ENCODE measurements around the gene ITPR1. TPM values are rescaled to one million over a fixed set of nuclear protein-coding genes. Genes with fewer than 3 reads are reported as not detected.
"Not testable (repeated sequence)": the region's sequence is repeated elsewhere in the genome, so short reads cannot be mapped to it uniquely, and the experiment has no call there.

Gene ITPR1
- total and polyA plus RNA-seq, 5 experiments from 2014 or later = 8.3 to 80.4 (median 10.6) TPM

DNA sequence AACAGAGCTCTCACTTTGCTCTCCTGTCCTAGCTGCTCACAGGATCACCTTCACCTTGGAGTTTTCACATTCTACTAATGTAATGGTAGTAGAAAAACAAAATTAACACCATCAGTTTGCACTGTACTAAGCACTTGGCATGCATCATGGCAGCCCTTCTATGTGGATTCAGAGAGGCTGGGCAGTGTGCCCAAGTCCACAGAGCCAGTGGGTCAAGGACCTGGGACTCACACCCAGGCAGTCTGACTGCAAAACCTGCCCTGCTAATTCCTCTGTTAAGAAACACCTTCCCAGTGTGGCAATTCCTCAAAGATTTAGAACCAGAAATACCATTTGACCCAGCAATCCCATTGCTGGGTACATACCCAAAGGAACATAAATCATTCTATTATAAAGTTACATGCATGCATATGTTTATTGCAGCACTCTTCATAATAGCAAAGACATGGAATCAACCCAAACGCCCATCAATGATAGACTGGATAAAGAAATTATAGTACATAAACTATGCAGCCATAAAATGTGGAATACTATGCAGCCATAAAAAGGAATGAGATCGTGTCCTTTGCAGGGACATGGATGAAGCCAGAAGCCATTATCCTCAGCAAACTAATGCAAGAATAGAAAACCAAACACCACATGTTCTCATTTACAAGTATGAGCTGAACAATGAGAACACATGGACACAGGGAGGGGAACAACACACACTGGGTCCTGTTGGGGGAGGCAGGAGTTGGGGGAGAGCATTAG, 269.5 kb downstream of the ITPR1 start:
- ATAC-seq, DNase-seq, H3K27me3 Mint-ChIP-seq, H3K4me3 Mint-ChIP-seq, POLR2A ChIA-PET: not testable (repeated sequence)
- peaks cover 0 to 15% (median 4%) of the 10 kb centered on the region in 9 donors for H3K9me3 Mint-ChIP-seq
- peaks cover 0 to 12% (median 7%) of the 10 kb centered on the region in 4 donors for H3K4me1 Mint-ChIP-seq
- peak overlapping the region in 1 of 10 donors; percentile 53 for H3K27ac Mint-ChIP-seq
- peaks cover 26 to 89% (median 79%) of the 10 kb centered on the region in 3 donors for H3K36me3 Mint-ChIP-seq

DNA sequence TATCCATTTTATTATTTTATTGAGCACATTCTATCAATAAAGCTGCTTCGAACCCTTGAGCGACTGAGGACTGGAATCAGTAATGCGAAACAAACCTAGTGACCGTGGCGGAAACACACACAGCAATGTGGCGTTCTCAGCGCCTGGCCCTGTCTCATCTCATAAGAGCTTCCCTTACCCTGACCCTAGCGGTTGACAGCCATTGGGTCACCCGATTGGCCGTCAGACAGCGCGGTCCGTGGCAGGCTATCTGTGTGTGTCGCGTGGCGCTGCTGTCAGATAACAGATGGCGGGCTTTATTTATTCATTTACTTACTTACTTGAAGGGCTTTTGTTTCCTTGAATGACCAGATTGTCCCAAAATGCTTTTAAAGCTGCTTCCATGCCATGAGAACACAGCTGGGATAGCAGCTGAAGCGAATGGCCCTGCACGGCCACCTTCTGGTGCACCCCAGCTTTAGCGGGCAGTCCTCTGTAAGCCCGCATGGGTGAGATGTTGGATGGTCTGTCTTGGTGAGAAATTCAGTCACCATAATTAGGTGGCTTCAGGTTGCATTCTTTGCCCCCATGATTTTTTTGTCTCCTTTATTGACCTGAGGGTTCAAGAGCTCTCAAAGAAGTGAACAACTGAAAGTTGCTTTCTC, 270.6 kb downstream of the ITPR1 start:
- ATAC-seq (no peak), DNase-seq (no peak)
- H3K9me3 Mint-ChIP-seq = peaks cover 0 to 15% (median 4%) of the 10 kb centered on the region in 9 donors
- no peaks in the 10 kb centered on the region for H3K27me3 Mint-ChIP-seq
- H3K4me1 Mint-ChIP-seq = peaks cover 0 to 10% (median 8%) of the 10 kb centered on the region in 4 donors
- peak overlapping the region in 1 of 10 donors; percentile 43 for H3K27ac Mint-ChIP-seq
- H3K4me3 Mint-ChIP-seq = no peak overlapping the region
- POLR2A ChIA-PET = no interaction called here
- H3K36me3 Mint-ChIP-seq = peaks cover 26 to 90% (median 84%) of the 10 kb centered on the region in 3 donors

DNA sequence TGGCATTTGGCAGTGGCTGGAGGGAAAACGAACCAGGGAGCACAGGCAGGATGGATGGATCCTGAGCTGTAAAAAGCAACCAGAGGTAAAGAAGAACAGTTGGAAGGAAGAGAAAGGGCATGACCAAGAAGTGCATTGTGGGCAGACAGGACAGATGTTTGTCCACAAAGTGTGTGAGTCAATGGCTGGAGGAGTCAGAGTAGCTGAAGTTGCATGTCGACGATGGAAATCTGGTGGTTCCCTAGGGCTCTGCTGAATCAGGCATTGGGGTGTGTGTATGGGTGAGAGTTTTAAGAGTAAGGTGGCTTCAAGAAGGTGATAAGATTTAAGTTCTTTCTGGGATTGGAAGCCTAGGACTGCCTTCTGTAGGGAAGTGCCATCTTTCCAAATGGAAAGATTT, 272.1 kb downstream of the ITPR1 start:
- H3K27me3 Mint-ChIP-seq = no peaks in the 10 kb centered on the region
- H3K4me3 Mint-ChIP-seq = no peak overlapping the region
- peaks cover 20 to 85% (median 76%) of the 10 kb centered on the region in 3 donors for H3K36me3 Mint-ChIP-seq
- peaks cover 0 to 9% (median 2%) of the 10 kb centered on the region in 4 donors for H3K4me1 Mint-ChIP-seq
- peak overlapping the region in 1 of 10 donors; percentile 7 for H3K27ac Mint-ChIP-seq
- POLR2A ChIA-PET = no interaction called here
- ATAC-seq = no peak
- H3K9me3 Mint-ChIP-seq = peaks cover 0 to 15% (median 4%) of the 10 kb centered on the region in 9 donors
- no peak for DNase-seq

DNA sequence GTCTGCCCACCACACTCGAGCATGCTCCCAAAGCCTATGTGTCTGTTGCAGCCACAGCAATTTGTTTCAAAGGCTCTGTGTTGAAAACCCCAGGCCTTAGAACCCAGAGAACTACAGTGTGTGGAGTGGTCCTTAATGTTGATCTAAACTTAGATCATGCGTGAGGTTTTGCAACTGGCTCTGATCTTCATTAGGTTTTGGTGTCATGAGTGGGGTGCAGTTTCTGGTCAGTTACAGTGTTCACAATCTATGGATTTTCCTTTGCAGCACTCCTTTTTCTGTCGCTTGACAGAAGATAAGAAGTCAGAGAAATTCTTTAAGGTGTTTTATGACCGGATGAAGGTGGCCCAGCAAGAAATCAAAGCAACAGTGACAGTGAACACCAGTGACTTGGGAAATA, 273.1 kb downstream of the ITPR1 start:
- DNase-seq (no peak), ATAC-seq (no peak)
- H3K27ac Mint-ChIP-seq = peak overlapping the region in 1 of 10 donors; percentile 48
- no peaks in the 10 kb centered on the region for H3K27me3 Mint-ChIP-seq
- peaks cover 18 to 88% (median 69%) of the 10 kb centered on the region in 3 donors for H3K36me3 Mint-ChIP-seq
- POLR2A ChIA-PET = no interaction called here
- H3K9me3 Mint-ChIP-seq = peaks cover 0 to 15% (median 4%) of the 10 kb centered on the region in 9 donors
- peaks cover 0 to 9% (median 2%) of the 10 kb centered on the region in 4 donors for H3K4me1 Mint-ChIP-seq
- H3K4me3 Mint-ChIP-seq = no peak overlapping the region

DNA sequence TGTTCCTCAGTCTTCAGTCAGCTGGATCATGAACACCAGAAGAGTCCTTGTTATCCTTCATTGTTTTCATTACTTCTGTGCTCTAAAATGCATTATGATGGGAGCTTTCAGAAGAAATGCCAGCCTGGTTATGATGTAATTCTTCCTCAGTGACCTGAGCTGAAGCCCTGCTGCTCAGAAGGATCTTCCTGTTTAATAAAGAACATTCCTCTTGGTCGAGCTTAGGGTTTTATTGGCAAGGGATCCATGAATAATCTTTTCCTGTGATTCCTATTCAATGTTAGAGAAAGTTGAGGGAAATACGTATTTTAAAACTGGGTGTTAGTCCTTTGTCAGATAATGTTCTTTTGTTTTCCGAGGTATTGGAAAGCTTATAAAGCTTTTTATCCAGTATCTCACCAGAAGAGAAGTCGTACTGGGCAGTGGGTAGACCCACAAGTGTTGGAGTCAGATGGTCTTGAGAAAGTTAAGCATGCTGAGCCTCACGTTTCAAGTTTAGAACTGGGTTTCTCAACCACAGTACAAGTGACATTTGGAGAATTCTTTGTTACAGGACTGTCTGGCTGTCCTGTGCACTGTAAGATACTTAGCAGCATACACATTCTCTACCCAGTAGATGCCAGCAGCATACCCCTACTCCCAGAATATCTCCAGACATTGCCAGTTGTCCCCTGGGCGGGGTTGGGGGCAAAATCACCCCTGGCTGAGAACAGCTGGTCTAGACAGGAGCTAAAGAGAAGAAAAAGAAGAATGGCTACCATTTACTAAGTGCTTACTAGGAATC, 273.8 kb downstream of the ITPR1 start:
- no peak overlapping the region for H3K27ac Mint-ChIP-seq
- DNase-seq (no peak), ATAC-seq (no peak)
- no peak overlapping the region for H3K4me3 Mint-ChIP-seq
- H3K9me3 Mint-ChIP-seq = peaks cover 0 to 15% (median 4%) of the 10 kb centered on the region in 9 donors
- H3K27me3 Mint-ChIP-seq = no peaks in the 10 kb centered on the region
- POLR2A ChIA-PET = no interaction called here
- peaks cover 16 to 85% (median 62%) of the 10 kb centered on the region in 3 donors for H3K36me3 Mint-ChIP-seq
- peaks cover 0 to 9% (median 3%) of the 10 kb centered on the region in 4 donors for H3K4me1 Mint-ChIP-seq

DNA sequence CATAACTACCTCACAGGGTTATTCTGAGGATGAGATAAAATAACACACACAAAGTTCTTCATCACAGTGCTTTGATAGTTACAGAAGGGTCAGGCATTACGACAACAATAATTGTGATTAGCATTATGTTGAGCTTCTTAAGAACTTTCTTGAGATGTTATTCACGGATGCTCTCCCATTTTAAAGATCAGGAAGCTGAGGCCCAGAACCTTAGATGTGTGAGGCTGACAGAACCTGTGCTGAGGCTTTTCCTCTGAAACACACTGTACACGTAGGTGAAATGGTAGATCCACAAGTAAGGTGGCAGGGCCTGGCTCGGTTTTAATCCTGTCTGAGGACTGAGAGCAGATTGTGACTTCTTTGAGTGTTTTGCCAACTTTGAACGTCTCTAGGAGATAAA, 274.9 kb downstream of the ITPR1 start:
- DNase-seq = no peak
- Mint-ChIP-seq H3K4me3 (no peak overlapping the region), H3K36me3 (peaks cover 16 to 81% (median 51%) of the 10 kb centered on the region in 3 donors), H3K4me1 (peaks cover 0 to 9% (median 5%) of the 10 kb centered on the region in 4 donors), H3K9me3 (peaks cover 0 to 15% (median 0%) of the 10 kb centered on the region in 9 donors), H3K27me3 (no peaks in the 10 kb centered on the region), H3K27ac (peak overlapping the region in 3 of 10 donors; percentile 59 to 79 (median 76))
- ATAC-seq = no peak
- POLR2A ChIA-PET = no interaction called here

DNA sequence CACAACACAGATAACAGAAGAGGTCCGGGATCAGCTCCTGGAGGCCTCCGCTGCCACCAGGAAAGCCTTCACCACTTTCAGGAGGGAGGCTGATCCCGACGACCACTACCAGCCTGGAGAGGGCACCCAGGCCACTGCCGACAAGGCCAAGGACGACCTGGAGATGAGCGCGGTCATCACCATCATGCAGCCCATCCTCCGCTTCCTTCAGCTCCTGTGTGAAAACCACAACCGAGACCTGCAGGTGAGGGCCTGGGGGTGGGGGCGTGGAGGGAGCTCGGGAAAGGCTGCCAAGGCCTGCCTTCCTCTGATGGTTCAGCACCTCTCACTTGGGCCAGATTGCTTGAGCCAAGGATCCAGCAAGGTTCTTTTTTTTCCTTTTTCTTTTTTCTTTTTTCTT, 275.4 kb downstream of the ITPR1 start:
- Mint-ChIP-seq H3K4me3 (no peak overlapping the region), H3K4me1 (peaks cover 0 to 9% (median 5%) of the 10 kb centered on the region in 4 donors), H3K9me3 (peaks cover 0 to 12% (median 0%) of the 10 kb centered on the region in 9 donors), H3K27me3 (no peaks in the 10 kb centered on the region), H3K27ac (peak overlapping the region in 2 of 10 donors; percentile 59 to 76), H3K36me3 (peaks cover 16 to 81% (median 48%) of the 10 kb centered on the region in 3 donors)
- POLR2A ChIA-PET = no interaction called here
- no peak for ATAC-seq
- no peak for DNase-seq

DNA sequence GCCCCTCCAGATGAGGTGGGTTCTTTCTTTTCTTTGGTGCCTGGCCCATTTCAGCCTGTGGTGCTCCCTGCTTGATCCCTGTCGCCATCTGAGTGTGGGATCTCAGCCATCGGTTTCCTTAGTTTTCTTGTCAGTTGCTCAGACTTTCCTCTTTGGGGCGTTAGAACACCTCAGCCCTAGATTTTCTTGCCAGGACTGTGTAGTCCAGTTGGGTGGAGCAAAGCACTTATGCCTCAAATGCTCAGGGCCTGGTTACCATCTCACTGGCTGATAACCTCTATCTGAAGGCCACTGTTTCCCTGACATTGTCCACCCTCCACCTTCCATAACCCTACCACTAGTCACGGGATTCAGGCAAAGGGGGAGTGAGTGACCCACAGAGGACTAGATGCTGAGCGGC, 277.4 kb downstream of the ITPR1 start:
- peaks cover 10 to 80% (median 35%) of the 10 kb centered on the region in 3 donors for H3K36me3 Mint-ChIP-seq
- no peak overlapping the region for H3K4me3 Mint-ChIP-seq
- peaks cover 0 to 7% (median 3%) of the 10 kb centered on the region in 4 donors for H3K4me1 Mint-ChIP-seq
- ATAC-seq = no peak
- H3K27ac Mint-ChIP-seq = peak overlapping the region in 2 of 10 donors; percentile 59 to 62
- no peaks in the 10 kb centered on the region for H3K27me3 Mint-ChIP-seq
- POLR2A ChIA-PET = no interaction called here
- no peak for DNase-seq
- H3K9me3 Mint-ChIP-seq = peaks cover 0 to 3% (median 0%) of the 10 kb centered on the region in 9 donors

DNA sequence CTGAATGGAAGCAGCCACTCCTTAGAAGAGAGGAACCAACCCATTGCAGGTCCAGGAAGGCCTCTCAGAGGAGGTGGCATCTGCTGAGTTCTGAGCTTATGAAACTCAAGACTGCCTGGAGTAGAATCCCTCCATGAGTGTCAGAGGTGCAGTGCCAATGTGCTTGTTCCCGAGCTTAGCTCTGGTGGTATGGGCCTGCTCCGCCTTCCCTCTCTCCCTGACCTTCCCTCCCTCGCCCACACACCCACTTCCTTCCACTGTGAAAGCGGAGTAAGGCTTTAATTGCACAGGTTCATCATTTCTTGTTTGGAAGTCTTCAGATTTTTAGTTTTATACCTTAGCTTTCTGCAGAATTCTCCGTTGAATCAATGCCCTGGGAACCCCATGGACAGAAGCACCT, 278.1 kb downstream of the ITPR1 start:
- Mint-ChIP-seq H3K9me3 (no peaks in the 10 kb centered on the region), H3K27me3 (no peaks in the 10 kb centered on the region), H3K4me1 (peaks cover 0 to 7% (median 3%) of the 10 kb centered on the region in 4 donors), H3K36me3 (peaks cover 3 to 80% (median 30%) of the 10 kb centered on the region in 3 donors), H3K4me3 (no peak overlapping the region), H3K27ac (no peak overlapping the region)
- no peak for ATAC-seq
- POLR2A ChIA-PET = no interaction called here
- DNase-seq = no peak

DNA sequence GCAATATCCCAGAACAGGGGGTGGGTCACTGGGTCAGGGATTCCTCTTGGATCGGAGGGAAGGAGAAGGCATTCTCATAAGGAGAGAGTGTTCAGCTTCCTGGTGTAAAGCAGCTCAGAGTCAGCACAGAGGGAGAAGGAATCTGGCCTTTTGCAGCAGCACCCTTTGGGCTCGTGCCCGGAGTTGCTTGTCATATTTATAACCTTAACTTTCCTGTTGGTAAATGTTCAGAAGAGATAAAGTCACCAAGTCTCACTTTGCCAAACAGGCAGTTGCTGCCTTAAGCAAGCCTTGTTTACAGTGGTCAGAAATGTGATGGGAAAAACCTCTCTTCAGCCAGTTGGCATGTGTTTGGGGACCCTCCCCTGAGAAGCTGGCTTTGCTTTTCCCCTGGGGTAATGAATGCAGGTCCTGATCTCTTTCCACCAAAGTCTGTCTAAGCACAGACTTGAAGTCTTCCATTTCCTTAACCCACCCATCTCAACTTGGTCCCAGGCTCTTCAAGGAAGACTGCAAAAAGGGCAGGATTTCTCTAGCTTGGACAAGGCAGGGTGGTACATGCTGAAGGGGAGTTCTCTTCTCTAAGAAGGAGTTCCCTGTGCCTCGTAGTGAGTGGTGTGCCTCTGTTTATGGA, 279.1 kb downstream of the ITPR1 start:
- H3K27ac Mint-ChIP-seq = peak overlapping the region in 1 of 10 donors; percentile 22
- POLR2A ChIA-PET = no interaction called here
- H3K4me1 Mint-ChIP-seq = peaks cover 0 to 8% (median 4%) of the 10 kb centered on the region in 4 donors
- no peak for DNase-seq
- peaks cover 0 to 80% (median 26%) of the 10 kb centered on the region in 3 donors for H3K36me3 Mint-ChIP-seq
- ATAC-seq = no peak
- H3K27me3 Mint-ChIP-seq = no peaks in the 10 kb centered on the region
- H3K4me3 Mint-ChIP-seq = no peak overlapping the region
- no peaks in the 10 kb centered on the region for H3K9me3 Mint-ChIP-seq

DNA sequence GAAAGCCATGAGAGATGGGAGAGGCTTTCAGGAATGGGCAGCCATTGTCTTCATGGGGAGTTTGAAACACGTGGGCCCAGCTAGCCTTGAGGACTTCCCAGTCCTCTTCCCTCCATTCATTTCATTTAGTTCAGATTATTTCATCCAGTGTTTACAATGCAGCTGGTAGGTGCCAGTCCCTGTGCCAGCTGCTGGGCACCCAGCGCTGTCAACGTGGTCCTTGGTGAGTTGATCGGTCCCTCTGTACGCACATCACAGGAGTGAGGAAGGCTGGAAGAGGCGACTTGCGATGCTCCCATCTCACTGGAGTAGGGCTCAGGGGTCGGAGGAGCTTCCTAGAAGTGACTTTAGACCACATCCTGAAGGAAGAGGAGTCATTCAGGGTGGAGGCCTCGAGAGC, 279.7 kb downstream of the ITPR1 start:
- no peak for ATAC-seq
- POLR2A ChIA-PET = no interaction called here
- H3K4me3 Mint-ChIP-seq = no peak overlapping the region
- H3K36me3 Mint-ChIP-seq = peaks cover 0 to 77% (median 21%) of the 10 kb centered on the region in 3 donors
- peaks cover 0 to 8% (median 3%) of the 10 kb centered on the region in 4 donors for H3K4me1 Mint-ChIP-seq
- no peak for DNase-seq
- H3K9me3 Mint-ChIP-seq = no peaks in the 10 kb centered on the region
- H3K27ac Mint-ChIP-seq = peak overlapping the region in 3 of 10 donors; percentile 22 to 79 (median 35)
- no peaks in the 10 kb centered on the region for H3K27me3 Mint-ChIP-seq

DNA sequence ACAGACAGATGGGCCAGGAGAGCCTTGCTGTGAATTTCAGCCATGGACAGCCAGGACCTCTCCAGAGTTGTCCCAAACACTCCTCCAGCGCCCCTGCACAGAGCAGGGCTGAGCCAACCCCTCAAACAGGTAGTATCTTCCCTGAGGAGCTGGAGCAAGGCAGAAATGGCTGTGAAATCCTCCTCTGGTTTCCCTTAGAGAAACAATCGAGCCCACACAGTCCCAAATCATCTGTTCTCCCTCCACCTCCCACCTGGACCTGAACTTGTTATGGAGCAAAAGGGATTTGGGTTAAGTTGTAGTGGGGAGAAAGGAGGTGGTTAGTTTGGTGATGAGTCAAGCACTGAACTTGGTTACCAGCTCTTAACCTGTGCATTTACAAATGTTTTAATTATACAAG, 280.4 kb downstream of the ITPR1 start:
- DNase-seq = no peak
- no peaks in the 10 kb centered on the region for H3K9me3 Mint-ChIP-seq
- H3K27me3 Mint-ChIP-seq = no peaks in the 10 kb centered on the region
- peak overlapping the region in 1 of 10 donors; percentile 20 for H3K27ac Mint-ChIP-seq
- no peak overlapping the region for H3K4me3 Mint-ChIP-seq
- peaks cover 0 to 8% (median under 1%) of the 10 kb centered on the region in 4 donors for H3K4me1 Mint-ChIP-seq
- ATAC-seq = no peak
- H3K36me3 Mint-ChIP-seq = peaks cover 0 to 76% (median 18%) of the 10 kb centered on the region in 3 donors
- POLR2A ChIA-PET = no interaction called here

Measured in naive thymus-derived CD8-positive, alpha-beta T cell (primary cell).